Inflammatory macrophage treated with lipopolysaccharide for 4 hours (primary cell): ENCODE measurements around the gene MGLL.
"Not testable (repeated sequence)": the region's sequence is repeated elsewhere in the genome, so short reads cannot be mapped to it uniquely, and the experiment has no call there.

Experiments
- DNase-seq: peaks from one replicate; pipeline ENCODE4 v3.0.0-alpha.2; 2020

Gene MGLL

GRCh38 chr3:127684871-127685707 lies 137.2 kb downstream of the MGLL start:
- DNase-seq: no peak

- no peak for DNase-seq
These were observed 139.8 kb downstream of the MGLL start for GRCh38 chr3:127682561-127682960.

- not testable (repeated sequence) for DNase-seq
These were observed 140.2 kb downstream of the MGLL start for GRCh38 chr3:127682175-127682554.

DNA sequence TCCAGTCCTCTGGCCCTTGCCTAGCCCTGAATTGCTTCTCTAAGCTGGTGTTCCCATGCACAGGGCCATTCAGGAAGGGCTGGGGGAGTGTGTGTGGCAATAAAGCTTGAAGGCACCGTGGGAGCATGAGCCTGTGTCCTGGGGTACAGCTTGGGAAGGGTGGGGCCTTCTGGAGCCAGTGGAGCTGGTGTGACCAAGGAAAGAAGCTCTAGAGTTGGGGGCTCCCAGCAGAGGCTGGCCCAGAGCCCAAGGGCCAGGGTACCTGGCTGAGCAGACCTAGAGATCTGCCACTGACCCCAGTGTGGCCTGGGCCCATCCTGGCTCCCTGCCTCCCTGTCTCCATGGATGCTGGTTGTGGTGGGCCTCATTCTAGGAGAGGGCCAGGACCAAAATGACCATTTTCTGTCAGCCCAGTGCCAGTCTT lies 141.5 kb downstream of the MGLL start:
- no peak for DNase-seq

DNA sequence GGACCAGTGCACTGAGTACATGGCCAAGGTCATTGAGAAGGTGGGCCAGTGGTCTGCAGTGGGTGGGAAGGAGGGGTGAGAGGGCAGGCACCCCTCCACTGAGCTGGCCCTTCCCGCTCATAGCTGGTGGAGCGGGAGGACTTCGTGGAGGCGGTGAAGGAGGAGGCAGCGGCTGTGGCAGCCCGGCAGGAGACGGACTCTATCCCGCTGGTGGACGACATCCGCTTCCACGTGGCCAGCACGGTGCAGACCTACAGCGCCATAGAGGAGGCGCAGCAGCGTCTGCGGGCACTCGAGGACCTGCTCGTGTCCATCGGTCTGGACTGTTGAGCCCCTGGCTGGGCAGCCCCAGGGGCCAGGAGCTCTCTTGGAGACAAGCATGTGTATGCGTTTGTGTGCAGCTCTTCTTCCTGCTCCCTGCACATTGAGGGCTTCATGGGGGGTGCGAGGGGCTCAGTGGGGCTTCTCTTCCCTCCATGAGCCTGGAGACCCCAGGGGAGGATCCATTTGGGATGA lies 142.1 kb downstream of the MGLL start:
- no peak for DNase-seq

- no peak for DNase-seq
These were observed 142.7 kb downstream of the MGLL start for GRCh38 chr3:127679534-127680145.

GRCh38 chr3:127678611-127679533 lies 143.4 kb downstream of the MGLL start:
- no peak for DNase-seq

GRCh38 chr3:127678315-127678599 lies 144.1 kb downstream of the MGLL start:
- DNase-seq: no peak

DNA sequence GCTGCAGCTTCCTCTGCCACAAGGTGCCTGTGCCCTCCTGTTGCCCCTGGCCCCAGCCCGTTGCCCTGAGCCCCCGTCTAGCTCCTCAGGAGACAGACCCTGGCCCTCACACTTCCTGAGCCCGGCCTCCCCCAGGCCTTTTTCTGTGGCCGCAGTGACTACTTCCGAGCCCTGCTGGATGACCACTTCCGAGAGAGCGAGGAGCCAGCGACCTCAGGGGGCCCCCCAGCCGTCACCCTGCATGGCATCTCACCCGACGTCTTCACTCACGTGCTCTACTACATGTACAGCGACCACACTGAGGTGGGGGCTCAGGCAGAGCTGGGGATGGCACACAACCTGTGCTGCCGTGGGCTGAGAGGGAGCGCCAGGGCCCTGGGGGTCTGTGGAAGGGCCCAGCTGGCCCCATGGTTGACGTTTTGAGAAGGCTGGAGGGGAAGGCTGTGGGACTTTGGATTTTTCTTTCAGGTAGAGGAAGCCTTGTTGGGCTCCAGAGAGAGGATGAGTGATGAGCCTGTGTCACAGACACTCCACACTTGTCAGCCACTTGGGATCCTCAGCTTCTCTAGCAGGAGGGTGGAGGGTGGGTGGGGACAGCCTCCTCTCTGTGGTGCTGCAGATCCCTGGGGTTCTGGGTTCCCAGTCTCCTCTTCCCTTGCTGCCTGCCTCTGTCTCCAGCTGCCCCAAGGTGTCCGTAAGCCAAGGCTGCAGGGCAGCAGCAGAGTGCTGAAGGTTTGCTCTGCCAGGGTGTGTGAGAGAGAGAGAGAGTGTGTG lies 144.6 kb downstream of the MGLL start:
- DNase-seq: no peak

GRCh38 chr3:127676921-127677351 lies 145.4 kb downstream of the MGLL start:
- no peak for DNase-seq

DNA sequence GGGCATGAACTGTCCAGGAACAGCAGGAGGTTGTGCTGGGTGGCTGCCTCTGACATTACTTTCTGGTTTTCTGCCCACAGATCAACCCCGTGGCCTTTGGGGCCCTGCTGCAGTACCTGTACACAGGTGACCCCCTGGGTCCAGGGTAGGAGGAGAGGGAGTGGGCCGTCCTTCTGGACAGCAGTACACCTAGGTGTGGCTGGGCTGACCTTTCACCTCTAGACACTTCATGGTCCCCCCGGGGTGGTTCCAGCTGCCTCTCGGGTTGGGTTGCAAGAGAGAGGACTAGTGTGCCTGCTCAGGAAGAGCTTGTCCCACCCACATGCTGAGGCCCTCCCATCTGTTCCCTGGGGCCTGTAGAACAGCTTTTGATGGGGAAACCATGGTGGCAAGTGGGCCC lies 145.9 kb downstream of the MGLL start:
- no peak for DNase-seq

DNA sequence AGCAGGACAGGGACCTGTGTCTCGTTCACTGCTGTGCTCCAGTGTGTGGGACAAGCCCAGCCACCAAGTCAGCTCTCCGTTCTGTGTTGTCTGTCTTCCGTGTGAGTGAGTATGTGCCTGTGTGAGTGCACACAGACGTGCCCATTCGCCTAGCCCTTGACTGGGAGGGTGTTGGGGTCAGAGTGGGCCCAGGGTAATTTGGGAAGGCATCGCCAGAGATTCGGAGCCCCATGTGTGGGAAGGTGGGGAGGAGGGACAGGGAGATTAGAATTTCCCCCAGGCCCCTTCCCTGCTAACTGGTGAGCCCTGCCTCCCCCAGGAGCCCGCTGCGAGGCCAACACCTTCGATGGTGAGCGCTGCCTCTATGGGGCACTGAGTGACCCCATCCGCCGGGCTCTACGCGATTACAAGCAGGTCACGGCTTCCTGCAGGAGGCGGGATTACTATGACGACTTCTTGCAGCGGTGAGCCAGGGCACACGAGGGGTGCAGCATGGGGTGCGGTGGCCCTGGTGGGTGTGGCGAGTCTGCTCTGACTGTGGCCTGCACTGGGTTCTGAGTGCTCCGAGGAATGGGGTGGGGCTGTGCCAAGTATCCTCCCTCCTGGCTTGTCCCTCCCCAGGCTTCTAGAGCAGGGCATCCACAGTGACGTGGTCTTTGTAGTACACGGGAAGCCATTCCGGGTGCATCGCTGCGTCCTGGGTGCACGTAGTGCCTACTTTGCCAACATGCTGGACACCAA lies 146.5 kb downstream of the MGLL start:
- DNase-seq: no peak

GRCh38 chr3:127674790-127675189 lies 147.5 kb downstream of the MGLL start:
- DNase-seq: no peak

DNA sequence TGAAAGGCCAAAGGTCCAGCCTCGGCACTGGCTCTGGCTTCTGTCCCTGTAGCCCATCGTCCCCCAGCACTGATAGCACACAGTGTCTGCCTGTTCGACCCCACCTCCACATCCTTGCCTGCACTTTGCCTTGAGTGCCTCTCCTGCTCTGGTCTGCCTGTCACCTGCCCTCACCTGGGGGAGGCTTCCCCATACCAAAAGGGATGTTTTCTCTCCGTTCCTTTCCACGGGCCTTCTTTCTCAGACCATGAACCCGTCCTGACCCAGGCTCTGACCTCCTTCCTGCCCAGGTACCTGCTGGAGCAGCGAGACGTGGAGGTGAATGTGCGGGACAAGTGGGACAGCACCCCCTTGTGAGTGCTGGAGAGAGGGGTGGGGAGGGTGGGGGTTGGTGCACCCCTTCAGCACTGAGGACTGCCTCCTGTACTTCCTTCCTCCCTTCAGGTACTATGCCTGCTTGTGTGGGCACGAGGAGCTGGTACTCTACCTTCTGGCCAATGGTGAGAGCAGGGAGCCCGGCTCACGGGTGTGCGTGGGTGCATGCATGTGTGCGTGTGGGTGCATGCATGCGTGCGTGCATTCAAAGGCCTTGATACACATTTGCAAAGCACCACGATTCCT lies 148.1 kb downstream of the MGLL start:
- no peak for DNase-seq

GRCh38 chr3:127673191-127674100 lies 148.9 kb downstream of the MGLL start:
- peak; percentile 25 for DNase-seq

DNA sequence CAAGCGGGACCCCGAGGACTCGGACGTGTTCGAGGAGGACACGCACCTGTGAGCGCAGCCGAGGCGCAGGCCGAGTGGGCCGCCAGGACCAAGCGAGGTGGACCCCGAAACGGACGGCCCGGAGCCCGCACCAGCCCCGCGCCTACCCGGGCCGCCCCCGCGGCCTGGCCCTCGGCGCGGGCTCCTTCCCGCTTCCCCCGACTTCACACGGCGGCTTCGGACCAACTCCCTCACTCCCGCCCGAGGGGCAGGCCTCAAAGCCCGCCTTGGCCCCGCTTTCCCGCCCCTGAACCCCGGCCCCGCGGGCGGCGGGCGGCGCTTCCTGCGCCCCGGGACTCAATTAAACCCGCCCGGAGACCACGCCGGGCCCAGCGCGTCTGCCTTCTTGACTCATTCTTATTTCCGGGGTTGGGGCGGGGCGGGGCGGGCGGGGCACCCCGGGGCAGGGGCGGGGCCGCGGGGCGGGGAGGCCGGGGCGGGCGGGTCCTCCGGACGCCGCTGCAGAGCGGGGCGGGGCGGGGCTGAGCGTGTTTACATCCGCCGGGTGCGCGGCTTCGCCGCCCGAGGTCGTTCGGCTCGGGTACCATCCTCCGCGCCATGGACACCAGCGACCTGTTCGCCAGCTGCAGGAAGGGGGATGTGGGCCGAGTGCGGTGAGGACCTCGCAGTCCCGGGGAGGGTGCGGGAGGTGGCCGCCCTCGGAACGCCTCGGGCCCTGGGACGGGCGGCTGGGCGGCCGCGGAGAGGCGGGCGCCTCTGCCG lies 149.7 kb downstream of the MGLL start, which contains the start of gene ABTB1:
ABTB1 (plus strand) TSS at position 524 of the 762 bp plus-strand sequence; CDS start at position 598, 74 bp downstream.
- DNase-seq: peak; percentile 82

DNA sequence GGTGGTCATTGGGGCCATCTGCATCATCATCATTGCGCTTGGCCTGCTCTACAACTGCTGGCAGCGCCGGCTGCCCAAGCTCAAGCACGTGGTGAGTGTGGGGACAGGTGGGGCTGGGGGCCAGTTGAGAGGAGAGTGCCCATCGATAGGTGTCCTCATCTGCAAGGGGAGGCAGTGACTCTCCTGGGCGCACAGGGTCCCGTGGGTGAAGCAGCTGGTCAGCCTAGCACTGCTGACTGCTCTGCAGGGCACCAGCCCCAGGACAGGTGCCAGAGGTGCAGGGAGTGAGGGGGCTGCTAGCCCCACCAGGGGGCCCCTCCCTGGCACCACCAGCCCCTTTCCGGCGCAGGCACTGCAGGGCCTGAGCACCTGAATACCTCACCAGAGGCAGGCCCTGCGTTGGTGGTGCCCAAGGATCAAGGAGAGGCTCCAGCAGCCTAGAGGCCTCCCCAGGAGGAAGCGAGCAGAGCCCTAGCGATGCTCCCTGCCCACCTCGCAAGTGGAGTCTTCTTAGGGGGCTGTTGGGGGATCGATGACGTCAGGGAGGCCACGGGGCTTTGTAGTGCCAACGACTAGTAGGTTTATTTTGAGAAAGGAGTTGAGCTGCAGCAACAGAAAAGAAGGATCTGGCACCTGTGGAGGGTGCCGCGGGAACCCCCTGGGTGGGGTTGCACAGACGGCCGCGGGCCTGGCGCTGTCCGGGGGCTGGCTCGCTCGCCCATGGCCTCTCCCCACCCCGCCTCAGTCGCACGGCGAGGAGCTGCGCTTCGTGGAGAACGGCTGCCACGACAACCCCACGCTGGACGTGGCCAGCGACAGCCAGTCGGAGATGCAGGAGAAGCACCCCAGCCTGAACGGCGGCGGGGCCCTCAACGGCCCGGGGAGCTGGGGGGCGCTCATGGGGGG lies 150.5 kb downstream of the MGLL start:
- DNase-seq: peak; percentile 23
